GM19438 (cell line): Measurements from ENCODE around the gene ERC2.
"Not testable (repeated sequence)": the region's sequence is repeated elsewhere in the genome, so short reads cannot be mapped to it uniquely, and the experiment has no call there.

ENCODE experiments used
- ATAC-seq: cut with Tn5 transposase; IDR thresholded peaks from one replicate; pipeline ENCODE4 v1.9.1; 2021; ENCODE audit warnings: low read depth; ENCODE audit not compliant: unreplicated experiment

Gene ERC2

DNA sequence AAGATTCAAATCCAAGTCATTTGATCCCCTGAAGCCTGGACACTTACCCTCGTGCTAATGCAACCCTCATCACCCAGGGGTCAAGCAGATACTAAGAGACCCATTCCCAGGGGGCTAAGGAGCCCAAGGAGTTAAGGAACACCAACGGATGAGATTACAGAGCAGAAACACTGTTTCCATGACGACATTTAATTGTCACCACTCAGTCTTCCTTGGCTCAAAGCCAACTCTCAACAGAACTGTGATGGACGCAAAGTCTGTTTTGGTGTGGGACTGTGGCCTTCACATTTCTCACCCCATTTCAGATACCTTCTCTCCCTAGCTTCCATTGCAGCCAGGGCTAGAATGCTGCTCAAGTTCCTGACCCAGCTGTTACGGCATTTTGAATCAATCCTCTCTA is 597.7 kb downstream of the ERC2 start:
- no peak for ATAC-seq

DNA sequence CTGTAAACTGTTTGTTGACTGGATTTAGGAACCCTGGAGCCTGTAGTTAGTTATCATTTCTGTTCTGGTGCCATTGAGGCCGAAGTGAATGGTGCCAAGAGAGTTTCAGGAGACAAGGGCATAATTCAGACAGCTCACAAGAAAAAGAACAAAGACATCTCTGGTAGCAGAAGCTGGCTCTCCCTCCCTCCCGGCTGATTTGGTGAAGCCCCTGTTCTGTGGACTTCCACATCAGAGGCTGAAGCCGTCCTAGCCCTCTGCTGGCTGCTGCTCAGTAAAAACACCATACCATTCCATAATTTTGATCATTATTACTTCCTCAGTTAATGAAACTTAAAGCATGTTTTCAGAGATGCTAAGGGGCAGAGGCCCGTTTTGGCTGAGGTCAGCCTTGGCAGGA is 599.9 kb downstream of the ERC2 start:
- ATAC-seq = no peak

DNA sequence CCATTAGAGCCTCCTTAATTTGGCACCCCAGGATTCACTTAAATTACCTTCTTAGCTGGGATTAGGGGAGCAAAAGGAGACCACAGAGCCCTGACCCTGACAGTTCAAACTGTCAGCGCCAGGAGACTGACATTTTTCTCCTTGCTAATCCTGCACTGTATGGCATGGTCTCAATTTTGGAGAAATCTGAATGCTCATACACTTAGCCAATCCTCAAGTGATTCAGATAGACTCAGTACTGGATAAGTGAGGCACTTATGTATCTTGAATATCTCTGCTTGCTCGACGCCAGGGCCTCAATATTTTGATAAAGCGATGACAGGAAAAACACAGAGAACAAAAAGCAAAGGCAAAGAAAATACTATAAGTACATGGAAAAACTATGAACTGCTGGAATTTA is 605.2 kb downstream of the ERC2 start:
- no peak for ATAC-seq

DNA sequence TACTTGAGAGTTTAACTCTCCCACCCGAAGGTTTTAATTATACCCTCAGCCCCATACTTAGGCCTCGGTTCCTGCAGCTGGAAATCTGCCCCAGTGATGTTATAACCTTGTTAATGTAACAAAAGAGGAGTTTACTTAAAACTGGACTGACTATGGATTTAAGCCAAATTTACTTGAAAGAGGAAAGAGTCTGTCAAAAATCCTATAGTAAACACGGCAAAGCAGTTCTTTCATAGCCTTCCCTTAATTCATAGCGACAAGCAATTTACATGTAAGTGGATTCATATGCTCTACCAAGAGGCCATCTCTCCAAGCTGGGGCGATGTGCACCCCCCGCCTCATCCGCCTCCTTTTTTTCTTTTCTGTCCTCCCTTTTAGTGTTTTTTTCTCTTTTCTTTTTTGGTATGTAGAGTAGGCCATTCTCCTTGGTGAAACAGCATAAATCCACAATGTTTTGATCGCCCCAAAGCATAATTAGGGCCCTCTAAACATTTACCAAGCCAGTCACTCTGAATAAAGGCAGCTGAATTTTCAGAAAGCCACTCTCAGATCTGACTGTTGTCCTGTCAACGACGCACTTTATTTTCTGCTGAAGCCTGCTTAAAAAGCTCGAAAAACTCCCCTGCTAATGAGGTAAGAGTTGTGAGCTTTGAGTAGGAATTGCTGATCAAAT is 608.1 kb downstream of the ERC2 start:
- no peak for ATAC-seq

DNA sequence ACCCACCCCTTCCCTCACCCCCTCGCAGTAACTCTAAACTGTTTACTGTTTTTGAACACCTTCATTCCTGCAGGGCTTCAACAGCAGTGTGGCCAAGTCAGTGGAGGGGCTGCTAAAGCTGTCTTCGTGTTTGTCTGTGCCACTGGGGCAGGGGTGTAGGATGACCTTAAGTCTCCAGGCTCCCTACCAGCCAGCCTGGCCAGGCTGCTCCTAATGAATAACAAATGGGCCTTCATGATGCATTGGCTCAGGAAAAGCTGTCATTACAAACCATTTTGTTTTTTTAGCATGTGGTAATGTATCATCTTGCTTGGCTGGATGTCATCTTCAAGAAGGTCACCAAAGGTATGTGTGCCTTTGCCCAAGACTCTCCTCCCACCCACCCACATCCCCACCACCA is 609.0 kb downstream of the ERC2 start:
- ATAC-seq = no peak

GRCh38 chr3:55858727-55859126 is 609.5 kb downstream of the ERC2 start:
- no peak for ATAC-seq

- ATAC-seq = no peak
Measured at GRCh38 chr3:55858302-55858701, 610.0 kb downstream of the ERC2 start.

- no peak for ATAC-seq
Measured at GRCh38 chr3:55857633-55858032, 610.6 kb downstream of the ERC2 start.

DNA sequence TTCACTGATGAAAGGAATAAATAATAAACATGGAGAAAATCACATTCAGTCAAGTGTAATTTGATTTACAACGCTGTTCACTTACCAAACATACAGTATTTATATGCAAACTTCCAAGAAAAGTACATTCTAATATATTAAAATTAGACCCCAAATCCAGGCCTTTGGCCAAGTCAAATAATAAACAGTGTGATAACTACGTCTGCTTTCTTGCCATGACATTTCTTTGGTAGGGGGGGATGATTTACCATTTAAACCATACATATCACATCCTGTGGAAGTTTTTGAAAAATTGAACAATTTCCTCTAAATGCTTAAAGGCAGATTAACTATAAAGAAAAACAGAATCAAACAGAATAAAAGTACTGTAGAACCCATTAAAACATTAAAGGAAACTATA is 613.0 kb downstream of the ERC2 start:
- no peak for ATAC-seq

- no peak for ATAC-seq
Measured at GRCh38 chr3:55854494-55854893, 613.8 kb downstream of the ERC2 start.

- ATAC-seq = no peak
Measured at GRCh38 chr3:55852326-55852725, 615.9 kb downstream of the ERC2 start.

- ATAC-seq = no peak
Measured at GRCh38 chr3:55842204-55842603, 626.1 kb downstream of the ERC2 start.

DNA sequence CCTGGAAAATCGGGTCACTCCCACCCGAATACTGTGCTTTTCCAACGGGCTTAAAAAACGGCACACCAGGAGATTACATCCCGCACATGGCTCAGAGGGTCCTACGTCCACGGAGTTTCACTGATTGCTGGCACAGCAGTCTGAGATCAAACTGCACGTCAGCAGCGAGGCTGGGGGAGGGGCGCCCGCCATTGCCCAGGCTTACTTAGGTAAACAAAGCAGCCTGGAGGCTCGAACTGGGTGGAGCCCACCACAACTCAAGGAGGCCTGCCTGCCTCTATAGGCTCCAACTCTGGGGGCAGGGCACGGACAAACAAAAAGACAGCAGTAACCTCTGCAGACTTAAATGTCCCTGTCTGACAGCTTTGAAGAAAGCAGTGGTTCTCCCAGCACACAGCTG is 636.4 kb downstream of the ERC2 start:
- ATAC-seq = not testable (repeated sequence)

GRCh38 chr3:55828712-55829111 is 639.6 kb downstream of the ERC2 start:
- ATAC-seq = no peak

GRCh38 chr3:55827786-55828185 is 640.5 kb downstream of the ERC2 start:
- no peak for ATAC-seq

DNA sequence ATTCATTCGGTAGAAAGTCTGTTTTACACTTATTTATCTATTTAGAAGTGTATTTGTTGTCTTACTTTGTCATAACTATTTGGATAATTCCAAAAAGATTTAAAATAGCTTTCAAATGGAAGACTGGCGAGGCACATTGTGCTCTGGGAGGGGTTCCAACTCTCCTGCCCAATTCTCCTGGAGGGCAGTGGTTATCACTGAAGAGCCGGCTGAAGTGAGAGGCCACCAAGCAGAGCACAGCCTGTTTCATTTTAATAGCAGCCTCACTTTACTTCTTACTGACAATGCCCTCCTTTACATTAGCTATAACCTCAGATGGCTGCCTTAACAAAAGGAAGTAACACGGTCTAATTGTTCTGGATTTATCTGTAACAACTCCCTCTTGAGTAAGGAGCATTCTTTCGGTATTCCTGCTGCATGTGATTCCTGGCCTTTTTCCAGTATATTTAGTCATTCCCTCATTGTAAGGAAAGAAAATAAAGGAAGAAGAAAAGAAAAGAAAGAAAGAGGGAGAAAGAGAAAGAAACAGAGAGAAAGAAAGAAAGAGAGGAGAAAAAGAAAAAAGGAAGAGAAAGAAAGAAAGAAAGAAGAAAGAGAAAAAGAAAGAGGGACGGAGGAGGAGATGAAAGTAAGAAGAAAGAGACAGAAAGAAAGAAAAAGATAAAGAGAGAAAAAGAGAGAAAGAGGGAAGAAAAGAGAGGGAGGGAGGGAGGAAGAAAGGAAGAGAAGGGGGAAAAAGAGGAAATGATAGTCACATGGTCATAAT is 641.4 kb downstream of the ERC2 start:
- ATAC-seq = no peak

DNA sequence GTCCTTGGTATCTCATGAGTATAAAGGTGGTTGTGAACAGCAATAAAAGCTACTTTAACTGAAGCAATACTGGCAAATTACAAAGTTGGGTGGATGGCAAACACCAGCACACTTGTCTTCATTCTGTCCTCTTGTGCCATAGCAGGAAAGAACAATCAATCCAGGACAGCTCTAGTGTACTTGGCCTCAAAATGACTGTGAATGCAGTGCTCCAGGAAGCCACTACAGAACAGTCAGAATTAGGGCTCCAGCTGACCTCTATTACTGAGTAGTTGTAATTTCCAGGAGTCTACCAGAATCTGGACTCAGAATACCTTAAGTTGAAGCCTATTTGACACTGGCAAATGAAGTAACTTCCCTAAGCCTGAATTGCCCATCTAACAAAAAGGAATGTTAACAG is 642.2 kb downstream of the ERC2 start:
- ATAC-seq = no peak

DNA sequence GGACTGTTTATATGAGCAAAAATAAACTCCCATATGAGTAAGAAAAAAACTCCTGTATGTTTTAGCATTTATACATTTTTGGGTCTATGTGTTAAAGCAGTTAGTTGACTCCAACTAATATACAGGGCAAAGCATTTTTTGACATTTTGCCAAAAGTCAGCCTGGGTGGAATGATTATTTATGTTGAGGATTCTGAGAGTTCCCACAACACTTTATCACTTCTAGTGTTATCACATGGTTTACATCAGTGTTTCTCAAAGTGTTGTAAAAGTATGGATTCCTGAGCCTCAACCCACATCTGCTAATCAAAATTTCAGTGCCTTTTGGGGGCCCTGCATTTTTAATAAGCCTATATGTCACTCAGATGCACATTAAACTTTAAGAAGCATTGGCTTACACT is 643.9 kb downstream of the ERC2 start:
- no peak for ATAC-seq

DNA sequence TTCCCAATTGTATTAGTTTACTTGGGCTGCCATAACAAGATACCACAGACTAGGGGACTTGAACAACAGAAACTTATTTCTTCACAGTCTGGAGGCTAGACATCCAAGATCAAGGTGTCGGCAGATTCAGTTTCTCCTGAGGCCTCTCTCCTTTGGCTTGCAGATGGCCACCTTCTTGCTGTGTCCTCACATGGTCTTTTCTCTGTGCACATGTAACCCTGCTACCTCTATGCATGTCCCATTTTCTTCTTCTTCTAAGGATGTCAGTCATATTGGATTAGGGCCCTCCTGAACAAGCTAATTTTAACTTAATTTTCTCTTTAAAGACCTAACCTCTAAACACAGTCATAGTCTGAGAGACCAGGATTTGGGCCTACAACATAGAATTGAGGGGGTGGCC is 644.4 kb downstream of the ERC2 start:
- no peak for ATAC-seq

GRCh38 chr3:55823001-55823400 is 645.3 kb downstream of the ERC2 start:
- no peak for ATAC-seq

- ATAC-seq = no peak
Measured at GRCh38 chr3:55819005-55819404, 649.3 kb downstream of the ERC2 start.

DNA sequence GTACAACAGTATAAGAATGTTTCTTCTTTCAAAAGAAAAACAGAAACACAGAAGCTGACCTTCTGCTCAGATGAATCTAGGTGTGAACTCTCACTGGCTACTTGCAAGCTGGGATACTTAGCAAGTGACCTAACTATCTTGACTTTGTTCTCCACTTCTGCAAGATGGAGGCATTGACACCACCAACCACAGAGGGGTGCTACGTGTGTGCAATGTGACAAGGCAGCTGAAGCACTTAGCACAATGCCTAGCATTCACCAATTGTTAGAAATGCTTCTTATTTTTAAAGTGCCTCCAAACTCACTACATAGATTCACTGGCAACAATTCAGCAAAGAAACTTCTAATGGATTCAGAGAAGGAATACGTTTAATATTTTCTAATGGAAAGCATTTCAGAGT is 649.8 kb downstream of the ERC2 start:
- ATAC-seq = no peak
